Neural cell (in vitro differentiated cells): Measurements from ENCODE around the gene MYO18A.

Source experiments
- CTCF ChIP-seq: fragments of 450-650 bp; IDR thresholded peaks from 2 replicates; pipeline ENCODE4 v1.5.1; 2014; ENCODE audit warnings: antibody characterized with exemption, mild to moderate bottlenecking, moderate library complexity; ENCODE audit not compliant: poor library complexity, severe bottlenecking
- POLR2AphosphoS5 ChIP-seq: IDR thresholded peaks from 2 replicates; pipeline ENCODE4 v1.6.1; 2012
- REST ChIP-seq: IDR thresholded peaks from 2 replicates; pipeline ENCODE4 v1.6.1; 2012; ENCODE audit warnings: borderline replicate concordance

GRCh38 chr17:29090108-29090507 is 90.1 kb downstream of the MYO18A start:
- TF ChIP-seq REST (no peak), CTCF (no peak), POLR2AphosphoS5 (no peak)
